Thyroid gland (tissue), 4 donors: ENCODE results near the gene ROCK2. TPM values are rescaled to one million over a fixed set of nuclear protein-coding genes. Genes with fewer than 3 reads are reported as not detected.

Source experiments
- DNase-seq, 2 donors: peaks; one replicate each; pipeline ENCODE4 v3.0.0-alpha.2; 2019
- H3K27ac ChIP-seq, 3 donors: fragments of 200-600 bp; sonication (generic); 1 replicate in 2 of 3; 2 replicates in 1 of 3; pipeline ENCODE4 v1.5.1; 2016 to 2019; ENCODE audit warnings: mild to moderate bottlenecking in 1 of 3, moderate library complexity in 1 of 3
- H3K27me3 ChIP-seq: fragments of 200-600 bp; sonication (generic); one replicate; pipeline ENCODE4 v1.5.1; 2019
- H3K36me3 ChIP-seq, 2 donors: fragments of 200-600 bp; sonication (generic); one replicate each; pipeline ENCODE4 v1.5.1; 2016 to 2019
- H3K4me1 ChIP-seq, 2 donors: fragments of 200-600 bp; sonication (generic); one replicate each; pipeline ENCODE4 v1.5.1; 2017 to 2019
- H3K4me3 ChIP-seq, 3 donors: fragments of 200-600 bp; sonication (generic); replicated peaks in 1 of 3; 1 replicate in 2 of 3; 2 replicates in 1 of 3; pipeline ENCODE4 v1.5.1; 2016; ENCODE audit warnings: mild to moderate bottlenecking in 1 of 3
- H3K9me3 ChIP-seq: fragments of 200-600 bp; sonication (generic); one replicate; pipeline ENCODE4 v1.5.1; 2017
- CTCF ChIP-seq, 6 experiments: fragments of 200-600 bp in 3 of 6; fragments of 450-650 bp in 3 of 6; sonication (generic) in 3 of 6; IDR thresholded peaks; one replicate each; pipeline ENCODE4 v1.5.1; 2016 to 2019; ENCODE audit warnings: antibody characterized with exemption in 6 of 6, mild to moderate bottlenecking in 2 of 6, inconsistent platforms in 1 of 6, moderate library complexity in 1 of 6
- POLR2A ChIP-seq, 2 donors: fragments of 450-650 bp; IDR thresholded peaks; one replicate each; pipeline ENCODE4 v1.6.1; 2017; ENCODE audit warnings: antibody characterized with exemption in 2 of 2, mild to moderate bottlenecking in 2 of 2, moderate library complexity in 1 of 2
- WGBS, 2 donors: methylation state at CpG; one replicate each; pipeline ENCODE4 v1.1.5; 2017; 5-methylcytosine and 5-hydroxymethylcytosine counted together
- intact Hi-C: fragments of 100-400 bp; cut with DNase I; formaldehyde crosslinking; loops from one replicate; pipeline ENCODE4 v1.15.1; 2023
- total RNA-seq, 4 donors: library from RNA; depleted of rRNA; stranded (reverse); fragments of >200 nt; gene quantifications; one replicate each; pipeline ENCODE4 v1.2.3, GENCODE V29; 2016

ROCK2 gene
- total RNA-seq, 4 donors from 2014 or later: 37.3 to 47.5 (median 42.1) TPM

GRCh38 chr2:11163439-11164317 lies 180.8 kb downstream of the ROCK2 start:
- no peaks in the 10 kb centered on the region for H3K9me3 ChIP-seq
- intact Hi-C loops: no loop called here
- no peak for DNase-seq
- no peaks in the 10 kb centered on the region for H3K36me3 ChIP-seq
- TF ChIP-seq POLR2A (IDR thresholded peaks at IDR 0.05) (no peak), CTCF (IDR thresholded peaks at IDR 0.05) (no peak)
- no peaks in the 10 kb centered on the region for H3K27me3 ChIP-seq
- 91 to 92% methylated on average over 16 of the region's 16 CpGs for WGBS, 2 donors
- no peaks in the 10 kb centered on the region for H3K4me1 ChIP-seq
- H3K4me3 ChIP-seq: no peak overlapping the region
- H3K27ac ChIP-seq: no peak overlapping the region

DNA sequence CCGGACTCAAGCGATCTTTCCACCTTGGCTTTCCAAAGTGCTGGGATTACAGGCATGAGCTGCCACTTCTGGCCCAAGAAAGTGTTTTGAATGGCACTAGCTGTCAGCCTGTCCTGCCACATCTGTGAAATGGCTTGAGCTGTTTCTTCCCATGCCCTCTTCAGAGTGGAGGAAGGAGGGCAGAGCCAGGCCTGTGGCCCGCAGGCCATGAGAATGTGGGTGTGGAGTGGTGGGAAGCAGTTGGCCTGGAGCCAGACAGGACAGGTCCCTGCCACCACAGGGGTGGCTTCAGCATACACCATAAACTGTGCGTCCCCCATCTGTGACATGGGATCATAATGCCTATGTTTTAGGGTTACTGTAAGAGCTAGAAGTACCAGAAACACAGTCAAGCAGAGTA lies 182.7 kb downstream of the ROCK2 start:
- Histone ChIP-seq H3K4me3 (no peak overlapping the region), H3K9me3 (no peaks in the 10 kb centered on the region), H3K27me3 (no peaks in the 10 kb centered on the region), H3K27ac (no peak overlapping the region), H3K4me1 (no peaks in the 10 kb centered on the region), H3K36me3 (no peaks in the 10 kb centered on the region)
- no peak for DNase-seq
- 100% methylated on average over 4 of the region's 4 CpGs for WGBS, 2 donors
- TF ChIP-seq CTCF (IDR thresholded peaks at IDR 0.05) (no peak), POLR2A (IDR thresholded peaks at IDR 0.05) (no peak)
- intact Hi-C loops: no loop called here

DNA sequence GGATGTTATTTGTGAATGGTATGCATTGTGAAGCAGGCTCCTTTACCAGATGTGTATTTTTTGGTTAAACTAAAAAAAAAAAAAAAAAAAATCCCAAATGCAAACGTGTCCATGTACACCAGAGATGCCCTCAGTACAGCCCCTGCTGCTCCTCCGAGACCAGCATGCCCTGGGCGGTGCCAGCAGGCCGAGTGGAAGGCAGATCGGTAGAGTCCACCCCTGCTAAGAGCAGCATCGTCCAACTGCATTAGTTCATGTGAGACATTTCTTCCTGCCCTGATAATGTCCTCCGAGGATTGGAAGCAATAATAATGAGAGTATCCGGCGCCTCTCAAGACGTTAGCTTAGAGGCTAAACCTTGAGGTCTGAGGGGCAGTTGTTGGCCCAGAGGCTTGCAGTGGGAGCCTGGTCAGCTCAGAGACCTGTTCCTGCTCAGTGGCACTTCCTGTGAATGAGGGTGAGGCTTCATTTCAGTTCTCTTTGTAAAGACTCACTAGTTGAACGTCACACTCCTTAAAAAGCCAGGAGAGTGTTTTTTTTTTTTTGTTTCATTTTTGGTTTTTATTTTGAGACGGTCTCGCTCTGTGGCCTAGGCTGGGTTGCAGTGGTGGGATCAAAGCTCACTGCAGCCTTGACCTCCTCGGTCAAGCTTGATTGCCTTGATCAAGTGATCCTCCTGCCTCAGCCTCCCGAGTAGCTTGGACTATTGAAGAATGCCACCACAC lies 183.5 kb downstream of the ROCK2 start:
- no peak for DNase-seq
- H3K4me3 ChIP-seq: no peak overlapping the region
- peaks cover 2 to 7% of the 10 kb centered on the region in 2 donors for H3K4me1 ChIP-seq
- H3K9me3 ChIP-seq: no peaks in the 10 kb centered on the region
- no peaks in the 10 kb centered on the region for H3K27me3 ChIP-seq
- no peak for TF ChIP-seq POLR2A (IDR thresholded peaks at IDR 0.05)
- no peaks in the 10 kb centered on the region for H3K36me3 ChIP-seq
- WGBS, 2 donors: 89% methylated on average over 15 of the region's 15 CpGs
- intact Hi-C loops: no loop called here
- H3K27ac ChIP-seq: no peak overlapping the region

DNA sequence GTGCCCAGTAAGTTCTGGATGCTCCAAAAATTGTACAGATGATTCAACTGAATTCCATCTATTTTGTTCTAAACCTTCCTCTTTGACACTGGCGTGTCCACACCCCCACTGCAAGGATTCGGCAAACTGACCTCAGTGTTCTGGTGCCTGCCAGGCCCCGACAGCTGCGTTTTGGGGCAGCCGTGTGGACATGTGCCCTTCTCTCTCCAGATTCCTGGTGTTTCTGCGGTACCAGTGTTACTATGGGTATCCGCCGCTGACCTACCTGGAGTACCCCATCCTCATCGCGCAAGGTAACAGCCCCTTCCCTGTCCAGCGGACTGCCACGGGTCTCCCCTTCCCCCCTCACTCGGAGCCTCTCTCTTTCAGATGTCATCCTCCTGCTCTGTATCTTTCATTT lies 184.2 kb downstream of the ROCK2 start:
- no peak for DNase-seq
- H3K9me3 ChIP-seq: no peaks in the 10 kb centered on the region
- H3K27me3 ChIP-seq: no peaks in the 10 kb centered on the region
- intact Hi-C loops: no loop called here
- no peak overlapping the region for H3K4me3 ChIP-seq
- WGBS, 2 donors: 91 to 93% methylated on average over 13 of the region's 13 CpGs
- H3K4me1 ChIP-seq: peaks cover 5 to 9% of the 10 kb centered on the region in 2 donors
- no peak for TF ChIP-seq POLR2A (IDR thresholded peaks at IDR 0.05)
- no peak for TF ChIP-seq CTCF (IDR thresholded peaks at IDR 0.05)
- no peaks in the 10 kb centered on the region for H3K36me3 ChIP-seq
- H3K27ac ChIP-seq: no peak overlapping the region

- 94 to 100% methylated on average over 9 to 14 of the region's 14 CpGs for WGBS, 2 donors
- H3K36me3 ChIP-seq: no peaks in the 10 kb centered on the region
- intact Hi-C loops: no loop called here
Measured at GRCh38 chr2:11159574-11160170, 184.8 kb downstream of the ROCK2 start.

More at GRCh38 chr2:11159574-11160170, 184.8 kb downstream of the ROCK2 start:
- TF ChIP-seq CTCF (IDR thresholded peaks at IDR 0.05) (no peak), POLR2A (IDR thresholded peaks at IDR 0.05) (no peak)
- peaks cover 5 to 9% of the 10 kb centered on the region in 2 donors for H3K4me1 ChIP-seq
- DNase-seq: no peak
- H3K27me3 ChIP-seq: no peaks in the 10 kb centered on the region
- no peak overlapping the region for H3K4me3 ChIP-seq
- H3K27ac ChIP-seq: no peak overlapping the region
- H3K9me3 ChIP-seq: no peaks in the 10 kb centered on the region
